SK-N-SH (cell line): ENCODE results near the gene FAM181A.

Experiments
- ELF1 ChIP-seq: IDR thresholded peaks from 2 replicates; pipeline ENCODE4 v1.4.0; 2012
- EP300 ChIP-seq, 2 experiments: IDR thresholded peaks; 2 replicates each; pipeline versions ENCODE4 v1.4.0 to v1.6.1; 2012; ENCODE audit warnings: borderline replicate concordance in 1 of 2, low read depth in 1 of 2, low read length in 1 of 2
- EZH2phosphoT487 ChIP-seq: fragments of 200-600 bp; sonication (generic); IDR thresholded peaks from 2 replicates; pipeline ENCODE4 v1.6.1; 2017; ENCODE audit warnings: low read depth, mixed run types, mild to moderate bottlenecking, antibody characterized with exemption, moderate library complexity, borderline replicate concordance
- FOXJ3 ChIP-seq: sonication (generic); formaldehyde crosslinking; IDR thresholded peaks from 2 replicates; pipeline ENCODE4 v1.5.1; 2020; ENCODE audit warnings: mild to moderate bottlenecking, missing genetic modification reagents
- MEF2A ChIP-seq: IDR thresholded peaks from 2 replicates; pipeline ENCODE4 v1.4.0; 2012; ENCODE audit warnings: low read depth, borderline replicate concordance
- NFIC ChIP-seq: IDR thresholded peaks from 2 replicates; pipeline ENCODE4 v1.4.0; 2012; ENCODE audit warnings: borderline replicate concordance
- NRF1 ChIP-seq: IDR thresholded peaks from 2 replicates; pipeline ENCODE4 v1.6.1; 2012; ENCODE audit warnings: low read depth, mild to moderate bottlenecking, low read length
- TF ChIP-seq, protein P1 (sequence below): fragments of 200-600 bp; sonication (generic); IDR thresholded peaks from 2 replicates; pipeline ENCODE4 v1.6.1; 2017; ENCODE audit warnings: antibody characterized with exemption, mild to moderate bottlenecking, moderate library complexity
- TF ChIP-seq, protein P2 (sequence below): IDR thresholded peaks from 2 replicates; pipeline ENCODE4 v1.6.1; 2012; ENCODE audit warnings: mild to moderate bottlenecking, low read depth, low read length, moderate library complexity

- TF ChIP-seq EP300 (IDR thresholded peaks at IDR 0.05; ENCODE audit: borderline replicate concordance in 1 of 2, low read depth in 1 of 2, low read length in 1 of 2): no peak
- TF ChIP-seq MEF2A: no peak
- TF ChIP-seq, protein P1, sequence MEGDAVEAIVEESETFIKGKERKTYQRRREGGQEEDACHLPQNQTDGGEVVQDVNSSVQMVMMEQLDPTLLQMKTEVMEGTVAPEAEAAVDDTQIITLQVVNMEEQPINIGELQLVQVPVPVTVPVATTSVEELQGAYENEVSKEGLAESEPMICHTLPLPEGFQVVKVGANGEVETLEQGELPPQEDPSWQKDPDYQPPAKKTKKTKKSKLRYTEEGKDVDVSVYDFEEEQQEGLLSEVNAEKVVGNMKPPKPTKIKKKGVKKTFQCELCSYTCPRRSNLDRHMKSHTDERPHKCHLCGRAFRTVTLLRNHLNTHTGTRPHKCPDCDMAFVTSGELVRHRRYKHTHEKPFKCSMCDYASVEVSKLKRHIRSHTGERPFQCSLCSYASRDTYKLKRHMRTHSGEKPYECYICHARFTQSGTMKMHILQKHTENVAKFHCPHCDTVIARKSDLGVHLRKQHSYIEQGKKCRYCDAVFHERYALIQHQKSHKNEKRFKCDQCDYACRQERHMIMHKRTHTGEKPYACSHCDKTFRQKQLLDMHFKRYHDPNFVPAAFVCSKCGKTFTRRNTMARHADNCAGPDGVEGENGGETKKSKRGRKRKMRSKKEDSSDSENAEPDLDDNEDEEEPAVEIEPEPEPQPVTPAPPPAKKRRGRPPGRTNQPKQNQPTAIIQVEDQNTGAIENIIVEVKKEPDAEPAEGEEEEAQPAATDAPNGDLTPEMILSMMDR: no peak
- TF ChIP-seq ELF1: no peak
- no peak for TF ChIP-seq NRF1
- no peak for TF ChIP-seq EZH2phosphoT487
- TF ChIP-seq, protein P2, sequence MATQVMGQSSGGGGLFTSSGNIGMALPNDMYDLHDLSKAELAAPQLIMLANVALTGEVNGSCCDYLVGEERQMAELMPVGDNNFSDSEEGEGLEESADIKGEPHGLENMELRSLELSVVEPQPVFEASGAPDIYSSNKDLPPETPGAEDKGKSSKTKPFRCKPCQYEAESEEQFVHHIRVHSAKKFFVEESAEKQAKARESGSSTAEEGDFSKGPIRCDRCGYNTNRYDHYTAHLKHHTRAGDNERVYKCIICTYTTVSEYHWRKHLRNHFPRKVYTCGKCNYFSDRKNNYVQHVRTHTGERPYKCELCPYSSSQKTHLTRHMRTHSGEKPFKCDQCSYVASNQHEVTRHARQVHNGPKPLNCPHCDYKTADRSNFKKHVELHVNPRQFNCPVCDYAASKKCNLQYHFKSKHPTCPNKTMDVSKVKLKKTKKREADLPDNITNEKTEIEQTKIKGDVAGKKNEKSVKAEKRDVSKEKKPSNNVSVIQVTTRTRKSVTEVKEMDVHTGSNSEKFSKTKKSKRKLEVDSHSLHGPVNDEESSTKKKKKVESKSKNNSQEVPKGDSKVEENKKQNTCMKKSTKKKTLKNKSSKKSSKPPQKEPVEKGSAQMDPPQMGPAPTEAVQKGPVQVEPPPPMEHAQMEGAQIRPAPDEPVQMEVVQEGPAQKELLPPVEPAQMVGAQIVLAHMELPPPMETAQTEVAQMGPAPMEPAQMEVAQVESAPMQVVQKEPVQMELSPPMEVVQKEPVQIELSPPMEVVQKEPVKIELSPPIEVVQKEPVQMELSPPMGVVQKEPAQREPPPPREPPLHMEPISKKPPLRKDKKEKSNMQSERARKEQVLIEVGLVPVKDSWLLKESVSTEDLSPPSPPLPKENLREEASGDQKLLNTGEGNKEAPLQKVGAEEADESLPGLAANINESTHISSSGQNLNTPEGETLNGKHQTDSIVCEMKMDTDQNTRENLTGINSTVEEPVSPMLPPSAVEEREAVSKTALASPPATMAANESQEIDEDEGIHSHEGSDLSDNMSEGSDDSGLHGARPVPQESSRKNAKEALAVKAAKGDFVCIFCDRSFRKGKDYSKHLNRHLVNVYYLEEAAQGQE: no peak
- no peak for TF ChIP-seq FOXJ3
- TF ChIP-seq NFIC: no peak
Observed at GRCh38 chr14:93972618-93973205, 45.6 kb downstream of the FAM181A start.
